DOHH2 (cell line): ENCODE measurements around the gene PARP1.

ENCODE experiments used
- H3F3A ChIP-seq: fragments of 200-600 bp; sonication (generic), shearing (Covaris generic); 2 replicates; pipeline ENCODE4 v1.6.0; 2016; ENCODE audit warnings: antibody characterized with exemption, mild to moderate bottlenecking; ENCODE audit not compliant: control insufficient read depth, insufficient read depth
- H3K27ac ChIP-seq: fragments of 200-600 bp; sonication (generic); 2 replicates; pipeline ENCODE4 v1.5.1; 2014; ENCODE audit warnings: low read depth, mild to moderate bottlenecking, low read length, moderate library complexity
- H3K27me3 ChIP-seq: fragments of 200-600 bp; sonication (generic); 2 replicates; pipeline ENCODE4 v1.6.1; 2014; ENCODE audit warnings: mild to moderate bottlenecking, low read length, mixed read lengths; ENCODE audit not compliant: control insufficient read depth
- H3K36me3 ChIP-seq: fragments of 200-600 bp; sonication (generic); 2 replicates; pipeline ENCODE4 v1.6.1; 2014; ENCODE audit warnings: mild to moderate bottlenecking, low read length, moderate library complexity, mixed read lengths; ENCODE audit not compliant: control insufficient read depth
- H3K4me1 ChIP-seq: fragments of 200-600 bp; sonication (generic); 2 replicates; pipeline ENCODE4 v1.6.1; 2014; ENCODE audit warnings: mild to moderate bottlenecking, low read length, mixed read lengths; ENCODE audit not compliant: control insufficient read depth
- H3K4me2 ChIP-seq: fragments of 200-600 bp; sonication (generic); 2 replicates; pipeline ENCODE4 v1.6.0; 2014; ENCODE audit warnings: mild to moderate bottlenecking, low read length, moderate library complexity
- H3K4me3 ChIP-seq: fragments of 200-600 bp; sonication (generic); 2 replicates; pipeline ENCODE4 v1.5.1; 2014; ENCODE audit warnings: mild to moderate bottlenecking, low read length, mixed read lengths
- H3K79me2 ChIP-seq: fragments of 200-600 bp; sonication (generic); 2 replicates; pipeline ENCODE4 v1.6.1; 2014; ENCODE audit warnings: mild to moderate bottlenecking, low read length, mixed read lengths; ENCODE audit not compliant: control insufficient read depth
- H3K9me2 ChIP-seq: fragments of 200-600 bp; sonication (generic); replicated peaks from 2 replicates; pipeline ENCODE4 v1.6.1; 2014; ENCODE audit warnings: mild to moderate bottlenecking, low read length, mixed read lengths; ENCODE audit not compliant: control insufficient read depth
- H3K9me3 ChIP-seq: fragments of 200-600 bp; sonication (generic); 2 replicates; pipeline ENCODE4 v1.6.1; 2014; ENCODE audit warnings: antibody characterized with exemption, low read length, mixed read lengths; ENCODE audit not compliant: control insufficient read depth, insufficient read depth
- H4K20me1 ChIP-seq: fragments of 200-600 bp; sonication (generic); 2 replicates; pipeline ENCODE4 v1.6.0; 2014; ENCODE audit warnings: low read depth, mild to moderate bottlenecking, antibody characterized with exemption, low read length, moderate library complexity; ENCODE audit not compliant: control insufficient read depth, insufficient read depth
- CTCF ChIP-seq: fragments of 200-600 bp; sonication (generic); IDR thresholded peaks from one replicate; pipeline ENCODE4 v1.5.1; 2014; ENCODE audit warnings: antibody characterized with exemption, mild to moderate bottlenecking, low read depth, low read length; ENCODE audit not compliant: poor library complexity, severe bottlenecking
- EZH2phosphoT487 ChIP-seq: fragments of 200-600 bp; sonication (generic); IDR thresholded peaks from 2 replicates; pipeline ENCODE4 v1.6.1; 2017; ENCODE audit warnings: borderline replicate concordance, mild to moderate bottlenecking, antibody characterized with exemption, low read length, moderate library complexity, mixed read lengths

The PARP1 gene

GRCh38 chr1:226397011-226397926 lies 10.6 kb downstream of the PARP1 start:
- peaks cover 100% of the 10 kb centered on the region for H3K36me3 ChIP-seq
- H3K4me1 ChIP-seq: peaks cover 54% of the 10 kb centered on the region
- peaks cover 6% of the 10 kb centered on the region for H3F3A ChIP-seq
- H3K4me2 ChIP-seq: no peak overlapping the region
- no peaks in the 10 kb centered on the region for H3K9me2 ChIP-seq
- no peaks in the 10 kb centered on the region for H3K27me3 ChIP-seq
- H4K20me1 ChIP-seq: peaks cover 53% of the 10 kb centered on the region
- peaks cover 100% of the 10 kb centered on the region for H3K79me2 ChIP-seq
- no peak overlapping the region for H3K27ac ChIP-seq
- no peak overlapping the region for H3K4me3 ChIP-seq
- TF ChIP-seq CTCF (no peak), EZH2phosphoT487 (no peak)
- H3K9me3 ChIP-seq: no peaks in the 10 kb centered on the region

- H4K20me1 ChIP-seq: peaks cover 45% of the 10 kb centered on the region
- H3K9me3 ChIP-seq: no peaks in the 10 kb centered on the region
- H3K79me2 ChIP-seq: peaks cover 100% of the 10 kb centered on the region
- no peak for TF ChIP-seq EZH2phosphoT487
- no peak for TF ChIP-seq CTCF
- no peak overlapping the region for H3K4me3 ChIP-seq
- H3K27ac ChIP-seq: no peak overlapping the region
- H3K36me3 ChIP-seq: peaks cover 100% of the 10 kb centered on the region
- peaks cover 39% of the 10 kb centered on the region for H3K4me1 ChIP-seq
- peaks cover 3% of the 10 kb centered on the region; the same call in 1 of the 2 replicates for H3F3A ChIP-seq
- H3K9me2 ChIP-seq: no peaks in the 10 kb centered on the region
- H3K4me2 ChIP-seq: no peak overlapping the region
- no peaks in the 10 kb centered on the region for H3K27me3 ChIP-seq
These were observed 12.1 kb downstream of the PARP1 start for GRCh38 chr1:226395753-226396152.

- peaks cover 27% of the 10 kb centered on the region for H3K4me1 ChIP-seq
- H3K9me3 ChIP-seq: no peaks in the 10 kb centered on the region
- H3K27me3 ChIP-seq: no peaks in the 10 kb centered on the region
- peaks cover 96% of the 10 kb centered on the region for H3K79me2 ChIP-seq
- H3K36me3 ChIP-seq: peaks cover 100% of the 10 kb centered on the region
- TF ChIP-seq CTCF: no peak
- no peak for TF ChIP-seq EZH2phosphoT487
- no peak overlapping the region for H3K4me2 ChIP-seq
- H3K27ac ChIP-seq: no peak overlapping the region
- H4K20me1 ChIP-seq: peaks cover 40% of the 10 kb centered on the region
- no peaks in the 10 kb centered on the region for H3K9me2 ChIP-seq
- no peak overlapping the region for H3K4me3 ChIP-seq
- peaks cover 3% of the 10 kb centered on the region; the same call in 1 of the 2 replicates for H3F3A ChIP-seq
These were observed 13.4 kb downstream of the PARP1 start for GRCh38 chr1:226394462-226394861.
